GM19467 (cell line): ENCODE measurements around the gene TCF12.
"Not testable (repeated sequence)": the region's sequence is repeated elsewhere in the genome, so short reads cannot be mapped to it uniquely, and the experiment has no call there.

Experiments
- ATAC-seq: cut with Tn5 transposase; IDR thresholded peaks from one replicate; pipeline ENCODE4 v1.9.1; 2021; ENCODE audit warnings: mild to moderate bottlenecking, moderate library complexity; ENCODE audit not compliant: unreplicated experiment

The TCF12 gene

DNA sequence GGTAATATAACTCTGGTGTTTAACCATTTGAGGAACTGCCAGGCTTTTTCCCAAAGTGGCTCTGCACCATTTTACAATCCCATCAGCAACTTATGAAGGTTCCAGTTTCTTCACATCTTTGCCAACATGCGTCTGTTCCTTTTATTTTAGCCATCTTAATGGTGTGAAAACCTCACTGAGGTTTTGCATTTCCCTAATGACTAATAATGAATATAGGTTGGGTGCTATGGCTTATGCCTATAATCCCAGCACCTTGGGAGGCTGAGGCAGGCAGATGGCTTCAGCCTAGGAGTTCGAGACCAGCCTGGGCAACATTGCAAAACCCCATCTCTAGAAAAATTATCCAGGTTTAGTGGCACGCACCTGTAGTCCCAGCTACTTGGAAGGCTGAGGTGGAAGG, 210.6 kb downstream of the TCF12 start:
- ATAC-seq = no peak

DNA sequence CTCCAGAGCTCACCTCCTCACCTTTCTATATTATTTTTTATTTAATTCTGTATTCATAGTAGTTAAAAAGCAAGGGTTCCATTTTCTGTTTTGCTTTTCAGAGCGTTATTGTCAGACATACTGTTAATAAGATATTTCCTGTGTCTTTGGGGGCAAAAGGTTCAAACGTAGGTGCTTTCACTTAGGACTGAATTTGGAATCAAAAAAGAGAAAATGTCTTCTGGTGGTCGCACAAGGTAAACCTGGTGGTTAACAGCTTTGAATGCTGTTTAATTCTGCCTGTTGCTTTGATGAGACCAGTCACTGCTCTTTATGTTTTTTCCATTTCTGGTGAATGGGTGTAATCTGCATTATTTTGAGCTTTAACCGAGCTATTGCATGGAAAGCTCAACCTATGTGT, 212.5 kb downstream of the TCF12 start:
- no peak for ATAC-seq

DNA sequence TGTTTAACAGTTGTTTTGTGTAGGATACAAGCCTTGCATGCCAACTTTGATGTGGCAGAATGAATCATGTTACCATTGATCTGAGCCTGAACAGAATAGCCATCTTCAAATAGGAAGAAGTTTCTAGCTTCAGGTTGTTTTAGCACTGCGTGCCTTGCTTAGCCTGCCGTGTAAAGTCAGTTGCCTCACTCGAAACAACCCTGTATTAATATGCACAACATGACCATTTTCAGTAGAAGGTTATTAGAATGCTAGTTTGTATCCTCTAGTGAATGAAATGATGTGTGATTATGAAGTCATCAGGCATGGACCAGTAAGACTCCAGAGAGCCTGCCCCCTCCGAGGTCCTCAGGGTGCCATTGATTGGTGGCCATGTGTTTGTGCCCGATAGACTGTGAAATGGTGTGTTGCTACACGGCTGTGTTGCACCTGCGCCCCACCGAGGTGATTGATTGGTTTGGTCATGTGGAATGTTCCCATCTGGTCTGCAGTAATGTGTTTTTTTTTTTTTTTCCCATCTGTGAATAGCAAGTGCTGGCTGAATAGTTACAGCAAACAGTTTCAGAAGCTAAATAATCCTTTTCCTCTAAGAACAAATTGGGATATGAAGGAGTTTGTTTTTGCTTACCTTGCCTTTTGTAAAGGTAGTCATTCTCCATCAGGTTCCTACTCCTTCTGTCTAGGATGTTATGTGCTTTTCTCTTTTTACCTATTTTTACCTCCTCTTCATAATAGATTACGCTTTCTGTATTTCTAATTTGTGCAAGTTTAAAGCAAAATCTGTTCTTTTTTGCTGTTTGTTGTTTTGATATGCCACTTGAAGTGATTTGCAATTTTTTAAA, 214.9 kb downstream of the TCF12 start:
- no peak for ATAC-seq

DNA sequence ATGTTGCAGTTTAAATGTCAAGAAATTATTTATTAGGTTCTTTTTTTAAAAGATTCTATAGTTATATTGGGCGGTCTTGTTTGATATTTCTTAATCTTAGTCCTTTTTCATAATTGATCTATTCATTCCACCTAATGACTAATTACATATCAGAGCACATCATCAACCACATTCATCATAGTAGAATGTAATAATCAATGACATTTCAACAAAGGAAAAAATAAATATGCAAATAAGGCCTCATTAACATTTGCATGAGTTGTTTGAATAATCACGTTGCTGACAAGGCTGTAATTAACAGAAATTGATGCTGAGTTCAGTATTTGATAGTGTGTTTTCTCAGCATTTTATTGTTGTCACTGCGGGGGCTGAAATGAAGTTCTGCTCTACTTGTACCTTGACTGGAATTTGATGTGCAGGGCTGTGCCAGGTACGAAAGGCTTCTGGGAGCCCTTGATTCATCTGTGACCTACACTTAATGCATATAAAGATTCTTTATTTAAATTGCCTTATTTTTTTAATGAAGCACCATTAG, 215.7 kb downstream of the TCF12 start:
- no peak for ATAC-seq

DNA sequence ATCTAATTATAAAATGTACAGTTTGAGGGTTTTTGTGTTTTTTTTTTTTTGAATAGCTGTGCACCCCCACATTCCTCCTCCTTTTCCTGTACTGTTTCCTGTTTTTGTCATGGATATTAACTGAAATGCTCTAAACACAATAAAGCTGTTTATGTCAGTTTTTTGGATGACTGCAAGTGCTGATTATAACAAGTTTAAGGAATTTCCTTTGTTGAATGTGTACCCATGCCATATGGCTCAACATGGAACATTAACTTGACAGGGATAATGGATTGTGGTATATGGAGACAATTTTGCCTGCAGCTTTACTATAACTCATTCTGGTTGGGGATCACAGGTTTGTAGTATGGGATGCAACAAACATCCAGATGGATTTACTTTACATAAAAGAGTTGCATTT, 216.4 kb downstream of the TCF12 start:
- no peak for ATAC-seq

DNA sequence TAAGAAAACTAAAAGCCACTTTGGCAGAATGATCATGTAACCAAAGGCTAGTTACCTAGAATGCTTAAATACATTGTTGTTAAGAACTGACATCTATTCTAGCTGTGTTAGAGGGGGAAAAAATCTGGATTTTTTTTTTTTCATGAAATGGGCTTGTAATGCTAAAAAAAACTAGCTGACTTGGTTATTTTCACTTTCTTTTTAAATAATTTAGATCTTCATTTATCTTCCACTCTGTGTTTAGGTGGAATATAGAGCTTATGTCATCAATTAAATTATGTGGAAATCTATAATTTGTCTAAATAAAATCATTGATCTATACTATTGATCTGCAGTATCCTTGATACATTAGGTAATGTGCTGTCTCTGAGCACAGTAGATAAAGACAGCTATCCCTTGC, 217.4 kb downstream of the TCF12 start:
- no peak for ATAC-seq

DNA sequence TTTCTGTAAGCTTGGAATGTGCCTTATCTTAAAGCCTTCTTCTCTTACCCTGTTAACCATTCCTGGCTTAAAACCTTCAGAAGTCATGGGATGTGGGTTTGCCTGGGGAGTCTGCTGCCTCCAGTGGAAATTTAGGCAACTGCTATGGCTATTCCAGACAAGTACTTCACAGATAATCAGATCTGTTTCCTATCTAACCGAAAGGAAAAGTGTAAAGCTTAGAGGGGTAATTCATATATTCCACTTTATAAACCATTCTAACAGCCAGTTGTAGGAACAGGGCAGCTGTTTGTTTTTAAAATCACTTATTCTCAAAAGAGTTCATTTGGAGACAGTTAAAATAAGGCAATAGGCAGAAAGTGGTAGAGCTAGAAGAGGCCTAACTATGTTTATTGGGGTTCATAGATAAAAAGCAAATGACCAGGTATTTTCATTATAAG, 219.9 kb downstream of the TCF12 start:
- no peak for ATAC-seq

DNA sequence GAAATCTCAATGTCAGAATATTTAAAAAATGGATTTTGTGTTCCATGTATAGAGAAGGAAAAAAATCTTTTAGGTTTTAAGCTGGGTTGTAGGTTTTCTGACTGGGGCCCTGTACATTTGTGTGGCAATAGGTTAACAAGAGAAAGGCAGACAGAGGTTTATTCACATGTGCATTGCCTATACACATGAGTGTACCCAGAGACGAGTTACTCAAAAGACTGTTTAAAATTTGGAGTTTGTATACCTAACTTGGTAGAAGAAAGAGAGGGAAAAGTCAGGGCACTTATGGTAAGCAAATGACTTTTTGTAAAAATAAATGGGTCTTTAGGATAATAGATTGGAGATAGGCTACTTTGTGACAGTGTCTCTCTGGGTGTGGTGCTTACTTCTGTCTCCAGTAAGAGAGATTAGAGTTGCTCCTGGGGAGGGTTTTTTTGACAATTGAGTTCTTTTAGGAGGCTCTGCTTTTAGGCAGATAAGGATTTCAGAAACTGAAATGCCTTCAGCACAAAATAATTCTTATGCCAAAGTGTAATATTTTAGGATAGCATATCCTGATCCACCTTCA, 225.2 kb downstream of the TCF12 start:
- ATAC-seq = no peak

DNA sequence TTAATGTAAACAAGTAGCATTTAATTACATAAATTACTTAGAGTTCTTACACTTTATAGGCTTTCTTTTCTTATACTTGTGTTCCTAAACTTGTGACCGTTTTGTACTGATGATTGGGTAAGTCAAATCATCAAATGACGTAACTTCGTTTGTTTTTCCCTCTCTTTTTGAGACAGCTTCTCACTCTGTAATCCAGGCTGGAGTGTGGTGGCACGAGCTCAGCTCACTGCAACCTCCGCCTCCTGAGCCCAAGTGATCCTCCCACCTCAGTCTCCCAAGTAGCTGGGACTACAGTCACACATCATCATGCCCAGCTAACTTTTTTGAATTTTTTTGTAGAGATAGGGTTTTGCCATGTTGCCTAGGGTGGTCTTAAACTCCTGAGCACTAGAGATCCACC, 226.0 kb downstream of the TCF12 start:
- no peak for ATAC-seq

DNA sequence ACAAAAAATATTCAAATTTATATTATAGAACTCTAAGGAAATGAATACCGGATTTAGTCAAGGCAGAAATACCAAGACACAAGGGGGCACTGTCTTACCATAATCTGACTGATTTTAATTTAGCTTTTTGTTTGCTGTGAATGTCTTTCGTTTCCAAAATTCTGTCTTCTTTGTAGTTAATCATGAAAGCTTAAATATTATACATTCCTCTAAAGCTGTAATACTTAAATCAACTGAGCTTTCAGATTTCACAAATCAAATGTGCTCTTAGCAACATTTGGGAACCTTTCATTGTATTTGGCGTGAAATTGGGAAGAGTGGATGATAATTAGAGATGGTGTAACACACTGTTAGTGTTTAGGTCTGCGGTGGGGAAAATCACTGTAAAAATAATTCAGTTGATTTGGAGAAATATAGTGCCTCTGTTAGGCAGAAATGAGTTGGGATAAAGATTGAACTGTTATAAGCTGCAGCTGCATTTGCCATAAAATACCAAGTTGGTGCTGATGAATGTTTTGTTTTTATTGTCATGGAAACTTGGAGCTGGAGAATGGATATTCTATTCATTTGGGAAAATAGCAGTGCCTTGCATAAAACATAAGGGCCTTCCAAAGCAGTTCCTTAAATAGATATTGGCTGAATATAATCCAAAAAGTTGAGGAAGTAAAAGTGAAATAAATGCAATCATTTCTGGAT, 228.2 kb downstream of the TCF12 start:
- no peak for ATAC-seq

DNA sequence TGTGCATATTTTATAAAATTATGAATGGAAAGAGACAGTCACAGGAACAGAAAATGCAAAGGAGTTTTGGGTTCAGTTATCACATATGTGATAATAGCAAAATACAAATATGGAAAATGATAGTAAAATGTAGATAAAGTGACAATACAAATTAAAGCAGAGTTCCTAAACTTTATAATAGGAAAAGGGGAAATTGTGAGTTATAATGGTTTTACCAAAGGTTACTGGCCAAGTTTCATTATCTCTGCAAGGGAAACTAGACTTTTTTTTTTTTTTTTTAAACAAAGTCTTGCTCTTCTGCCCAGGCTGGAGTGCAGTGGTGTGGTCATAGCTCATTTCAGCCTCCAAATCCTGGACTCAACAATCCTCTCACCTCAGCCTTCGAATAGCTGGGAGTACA, 229.2 kb downstream of the TCF12 start:
- no peak for ATAC-seq

DNA sequence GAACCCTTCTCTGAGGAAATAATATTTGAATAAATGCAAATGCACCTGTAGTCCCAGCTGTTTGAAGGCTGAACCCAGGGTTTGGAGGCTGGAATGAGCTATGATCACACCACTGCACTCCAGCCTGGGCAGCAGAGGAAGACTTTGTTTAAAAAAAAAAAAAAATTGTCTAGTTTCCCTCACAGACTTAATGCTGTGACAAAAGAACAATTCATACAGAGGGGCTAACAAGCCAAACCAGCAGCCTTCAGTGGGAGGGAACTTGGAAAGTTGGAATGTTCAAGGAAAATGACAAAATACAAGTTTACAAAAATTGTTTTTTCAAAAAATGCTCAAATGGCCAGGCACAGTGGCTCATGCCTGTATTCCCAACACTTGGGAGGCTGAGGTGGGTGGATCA, 229.8 kb downstream of the TCF12 start:
- no peak for ATAC-seq

DNA sequence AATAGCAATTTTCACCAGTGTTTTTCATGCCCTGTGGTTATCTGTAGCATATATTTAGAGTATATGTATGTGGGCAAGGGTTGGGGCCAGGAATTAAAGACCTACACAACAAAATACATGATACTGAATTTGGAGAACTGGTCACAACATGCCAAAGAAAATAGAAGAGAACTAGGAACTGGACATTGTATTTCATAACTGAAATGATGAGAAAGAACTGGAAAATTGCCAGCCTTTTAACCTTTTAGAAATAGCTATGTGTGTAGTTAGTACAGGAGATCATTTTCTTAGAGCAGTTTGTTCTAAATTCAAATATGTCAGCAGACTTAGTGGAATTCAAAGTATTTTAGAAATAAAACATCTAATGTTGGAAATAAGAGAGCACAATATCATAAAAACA, 230.8 kb downstream of the TCF12 start:
- ATAC-seq = no peak

DNA sequence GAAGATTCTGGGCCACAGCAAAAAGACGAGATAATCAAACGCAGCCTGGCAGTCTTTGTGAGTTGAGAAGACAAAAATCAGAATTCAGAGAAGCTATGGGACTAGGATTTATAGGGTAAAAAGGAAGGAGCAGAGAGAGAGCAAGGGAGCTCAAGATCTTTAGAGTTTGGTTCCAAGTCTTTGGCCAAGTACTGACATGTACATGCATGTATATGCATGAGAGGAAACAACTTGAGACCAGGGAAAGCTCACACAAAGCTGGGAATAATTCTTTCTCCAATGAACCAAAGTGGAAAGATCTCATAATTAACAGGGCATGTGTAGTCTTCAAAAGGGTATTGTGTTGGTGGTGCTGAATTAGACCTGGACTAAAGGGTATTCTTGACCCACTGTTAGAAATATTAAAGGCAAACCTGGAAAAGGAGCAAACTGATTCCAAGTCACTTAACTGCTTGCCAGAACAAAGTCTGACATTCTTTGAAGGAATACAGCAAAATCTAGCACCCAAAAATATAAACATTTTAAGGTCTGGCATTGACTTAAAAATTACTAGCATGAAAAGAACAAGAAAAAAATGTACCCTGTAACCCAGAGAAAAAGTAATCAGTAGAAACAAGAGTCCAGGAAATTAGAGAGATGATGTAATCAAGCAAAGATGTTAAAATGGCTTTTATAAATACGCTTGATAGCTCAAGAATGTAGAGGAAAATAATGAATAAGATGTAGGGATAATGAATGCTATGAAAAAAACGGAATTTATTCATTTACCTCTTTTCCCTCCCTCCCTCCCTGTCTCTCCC, 231.8 kb downstream of the TCF12 start:
- ATAC-seq = no peak

DNA sequence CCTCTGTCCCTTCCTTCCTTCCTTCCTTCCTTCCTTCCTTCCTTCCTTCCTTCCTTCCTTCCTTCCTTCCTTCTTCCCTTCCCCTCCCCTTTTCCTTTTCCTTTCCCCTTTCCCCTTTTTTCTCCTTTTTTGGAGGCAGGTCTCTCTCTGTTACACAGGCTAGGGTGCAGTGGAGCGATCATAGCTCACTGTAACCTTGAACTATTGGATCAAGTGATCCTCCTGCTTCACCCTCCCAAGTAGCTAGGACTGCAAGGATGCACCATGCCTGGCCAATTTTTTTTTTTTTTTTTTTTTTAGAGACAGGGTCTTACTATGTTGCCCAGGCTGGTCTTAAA, 232.4 kb downstream of the TCF12 start:
- not testable (repeated sequence) for ATAC-seq

DNA sequence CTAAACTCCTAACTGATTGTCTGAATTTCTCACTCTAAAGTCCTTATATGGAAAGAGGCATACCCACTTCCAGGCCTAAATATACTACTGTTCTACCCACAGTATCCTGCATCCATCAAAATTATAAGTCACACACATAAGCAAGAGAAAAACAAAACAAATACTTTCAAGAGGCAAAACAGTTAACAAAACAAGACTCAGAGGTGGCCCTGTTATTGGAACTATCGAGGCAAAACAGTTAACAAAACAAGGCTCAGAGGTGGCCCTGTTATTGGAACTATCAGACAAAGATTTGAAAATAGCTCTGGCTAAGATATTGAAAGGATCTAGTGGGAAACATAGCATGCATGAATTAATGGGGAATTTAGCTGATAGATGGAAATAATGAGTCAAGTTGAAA, 233.7 kb downstream of the TCF12 start:
- no peak for ATAC-seq

DNA sequence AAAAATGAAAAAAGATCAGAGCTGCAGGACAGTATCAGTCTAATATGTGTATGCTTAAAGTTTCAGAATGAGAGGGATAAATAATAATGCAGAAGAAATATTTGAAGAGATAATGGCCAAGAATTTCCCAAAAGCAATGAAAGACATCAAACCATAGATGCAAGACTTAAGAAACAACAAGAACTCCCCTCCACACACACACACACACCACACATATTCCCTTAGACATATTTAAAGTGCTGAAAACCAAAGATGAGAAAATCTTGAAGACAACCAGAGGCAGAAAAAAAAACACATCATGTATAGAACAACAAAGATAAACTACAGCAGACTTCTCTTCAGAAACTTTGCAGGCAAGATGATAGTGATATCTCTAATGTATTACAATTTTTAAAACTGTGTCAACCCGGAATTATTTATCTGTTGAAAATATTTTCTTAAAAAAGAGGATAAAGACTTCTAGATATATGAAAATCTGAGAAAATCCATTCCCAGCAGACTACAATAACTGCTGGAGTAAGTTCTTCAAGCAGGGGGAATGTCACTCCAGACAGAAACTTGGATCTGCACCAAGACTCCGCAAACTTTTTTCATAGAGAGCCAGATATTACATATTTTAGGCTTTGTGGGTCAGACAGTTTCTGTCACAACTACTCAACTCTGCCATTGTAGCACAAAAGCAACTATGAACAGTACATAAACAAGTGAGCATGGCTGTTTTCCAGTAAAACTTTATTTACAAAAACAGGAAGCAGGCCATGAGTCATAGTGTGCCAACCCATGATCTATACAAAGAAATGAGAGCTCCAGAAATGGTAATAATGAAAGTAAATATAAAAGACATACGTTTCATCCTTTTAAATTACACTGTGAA, 234.5 kb downstream of the TCF12 start:
- no peak for ATAC-seq

DNA sequence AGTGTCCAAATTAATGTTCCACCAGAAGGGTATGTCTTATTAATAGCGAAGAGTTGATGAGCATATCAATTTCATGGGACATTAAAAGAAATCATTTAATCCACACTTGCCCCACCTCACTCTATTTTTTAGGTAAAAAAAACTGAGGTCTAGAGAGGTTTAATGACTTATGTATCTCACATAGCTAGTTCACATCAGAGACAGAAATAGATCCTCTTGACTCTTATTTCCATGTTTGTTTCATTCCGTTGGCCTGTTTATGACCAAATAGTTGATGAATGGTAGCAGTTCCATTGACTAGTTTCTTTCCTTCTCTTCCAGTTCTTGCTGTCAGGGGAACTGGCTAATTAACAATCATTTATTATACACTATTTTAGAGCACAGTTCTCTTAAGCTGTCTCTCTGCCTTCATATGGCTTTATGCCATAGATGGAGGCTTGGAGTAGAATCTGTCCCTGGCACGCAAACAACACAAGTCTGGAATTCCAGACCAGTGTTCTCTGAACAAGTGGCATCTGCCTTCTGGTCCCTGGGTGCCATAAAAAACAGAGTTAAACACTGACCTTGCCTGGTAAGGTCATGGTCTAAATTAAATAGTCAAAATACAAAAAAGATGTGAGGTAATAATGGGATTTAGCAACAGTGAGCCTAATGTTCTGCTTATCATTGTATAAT, 237.9 kb downstream of the TCF12 start:
- ATAC-seq = no peak

DNA sequence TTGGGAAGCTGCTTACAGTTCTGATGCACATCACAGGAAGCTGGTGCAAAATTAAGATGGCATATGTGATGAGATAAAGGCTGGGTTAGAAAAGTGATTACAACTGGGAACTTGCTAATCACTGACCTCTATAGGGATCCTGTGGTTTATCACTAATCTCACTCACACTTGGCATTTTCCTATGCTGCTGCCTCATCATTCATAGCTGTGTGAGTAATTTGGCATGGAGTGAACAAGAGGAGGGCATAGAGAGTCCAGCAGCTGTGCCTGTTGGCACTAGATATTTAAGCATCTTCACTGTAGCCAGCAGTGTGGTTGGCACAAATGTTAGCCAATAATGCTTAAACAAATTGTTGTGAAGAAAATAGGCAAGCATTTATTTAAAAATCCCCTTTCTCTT, 240.1 kb downstream of the TCF12 start:
- ATAC-seq = no peak
